H1 (cell line): ENCODE measurements around the gene AHRR. TPM values are rescaled to one million over a fixed set of nuclear protein-coding genes. Genes with fewer than 3 reads are reported as not detected.

ENCODE experiments used
- CTCF ChIA-PET: fragments of 300-600 bp; sonication (Branson Sonifier 250); formaldehyde crosslinking; loops from one replicate; lab custom pipeline; 2021; ENCODE audit not compliant: partially characterized antibody; lab: Charles Lee
- POLR2A ChIA-PET: fragments of 300-600 bp; sonication (Branson Sonifier 250); formaldehyde crosslinking; loops from one replicate; lab custom pipeline; 2021; ENCODE audit warnings: inconsistent platforms; ENCODE audit not compliant: partially characterized antibody; lab: Charles Lee
- DNase-seq, 2 experiments: peaks; one replicate each; pipeline versions ENCODE4 v3.0.0 to v3.0.0-alpha.2; 2010 to 2022; ENCODE audit warnings: low spot score in 2 of 2, low read depth in 1 of 2, mixed read lengths in 1 of 2
- FAIRE-seq: peaks from 2 replicates; lab custom pipeline; 2011; peaks lifted over from hg19 to GRCh38; lab: Jason Lieb, UNC
- H2AFZ ChIP-seq: 2 replicates; pipeline ENCODE4 v1.8.1; 2012; ENCODE audit warnings: low read length, inconsistent platforms
- H2AK5ac ChIP-seq: 2 replicates; pipeline ENCODE4 v1.6.1; 2013; ENCODE audit warnings: low read depth, low read length
- H2BK120ac ChIP-seq: replicated peaks from 2 replicates; pipeline ENCODE3; 2013; ENCODE audit warnings: low read depth, low read length, inconsistent platforms
- H2BK12ac ChIP-seq: 2 replicates; pipeline ENCODE4 v1.6.1; 2013; ENCODE audit warnings: low read depth, low read length
- H2BK15ac ChIP-seq: 2 replicates; pipeline ENCODE4 v1.6.1; 2013; ENCODE audit warnings: low read length
- H2BK20ac ChIP-seq: 2 replicates; pipeline ENCODE4 v1.6.1; 2013; ENCODE audit warnings: low read length
- H2BK5ac ChIP-seq: 2 replicates; pipeline ENCODE4 v1.6.1; 2013; ENCODE audit warnings: low read depth, low read length
- H3K14ac ChIP-seq: 2 replicates; pipeline ENCODE4 v1.6.1; 2013; ENCODE audit warnings: inconsistent platforms; ENCODE audit not compliant: insufficient read length
- H3K18ac ChIP-seq: 2 replicates; pipeline ENCODE4 v1.6.1; 2013; ENCODE audit warnings: low read length; ENCODE audit errors: extremely low read depth
- H3K23ac ChIP-seq: 2 replicates; pipeline ENCODE4 v1.6.1; 2013; ENCODE audit warnings: inconsistent platforms; ENCODE audit not compliant: insufficient read length
- H3K23me2 ChIP-seq: 2 replicates; pipeline ENCODE4 v1.6.1; 2013; ENCODE audit warnings: low read depth, low read length
- H3K27ac ChIP-seq: 2 replicates; pipeline ENCODE4 v1.6.1; 2011; ENCODE audit warnings: low read depth, low read length, inconsistent platforms
- H3K27me3 ChIP-seq, 4 experiments: replicated peaks in 1 of 4; 1 replicate in 1 of 4; 2 replicates in 3 of 4; pipeline versions ENCODE4 v1.6.1 to v1.8.1; 2011 to 2013; ENCODE audit warnings: low read length in 3 of 4, mild to moderate bottlenecking in 3 of 4, inconsistent platforms in 2 of 4, mixed read lengths in 2 of 4, moderate library complexity in 1 of 4; ENCODE audit not compliant: control insufficient read depth in 3 of 4, insufficient read depth in 3 of 4; ENCODE audit errors: extremely low read depth in 1 of 4
- H3K36me3 ChIP-seq, 4 experiments: 2 replicates each; pipeline versions ENCODE4 v1.6.1 to v1.8.1; 2011 to 2013; ENCODE audit warnings: mild to moderate bottlenecking in 4 of 4, low read length in 3 of 4, moderate library complexity in 2 of 4, control low read depth in 1 of 4, inconsistent platforms in 1 of 4; ENCODE audit not compliant: insufficient read depth in 4 of 4, control insufficient read depth in 2 of 4
- H3K4ac ChIP-seq: replicated peaks from 2 replicates; pipeline ENCODE3; 2013; ENCODE audit warnings: low read length, low read depth, mixed read lengths, inconsistent platforms; ENCODE audit not compliant: insufficient read length
- H3K4me1 ChIP-seq, 4 experiments: replicated peaks in 1 of 4; 1 replicate in 1 of 4; 2 replicates in 3 of 4; pipeline versions ENCODE4 v1.6.1 to v1.8.1; 2011 to 2013; ENCODE audit warnings: low read length in 3 of 4, inconsistent platforms in 2 of 4, mixed read lengths in 1 of 4; ENCODE audit not compliant: insufficient read depth in 4 of 4, control insufficient read depth in 3 of 4
- H3K4me2 ChIP-seq, 2 experiments: 2 replicates each; pipeline versions ENCODE4 v1.6.1 to v1.8.1; 2011 to 2013; ENCODE audit warnings: low read depth in 2 of 2, low read length in 2 of 2, control low read depth in 1 of 2, inconsistent platforms in 1 of 2, mild to moderate bottlenecking in 1 of 2; ENCODE audit not compliant: insufficient read depth in 1 of 2
- H3K4me3 ChIP-seq, 4 experiments: fragments of 200-600, 300-600 bp in 1 of 4; sonication (generic), shearing (Covaris generic), sonication (Bioruptor Twin) in 1 of 4; 2 replicates each; pipeline versions ENCODE4 v1.5.1 to v1.8.1; 2011 to 2016; ENCODE audit warnings: low read length in 4 of 4, low read depth in 3 of 4, control low read depth in 2 of 4, inconsistent platforms in 2 of 4, mild to moderate bottlenecking in 2 of 4, mixed read lengths in 1 of 4, moderate library complexity in 1 of 4; ENCODE audit not compliant: insufficient read depth in 2 of 4; ENCODE audit errors: extremely low read depth in 1 of 4
- H3K56ac ChIP-seq: replicated peaks from 2 replicates; pipeline ENCODE3; 2013; ENCODE audit warnings: low read depth, mild to moderate bottlenecking, mixed read lengths, low read length, inconsistent platforms; ENCODE audit not compliant: insufficient read length
- H3K79me1 ChIP-seq: 2 replicates; pipeline ENCODE4 v1.6.1; 2013; ENCODE audit warnings: low read depth, low read length, control low read depth
- H3K79me2 ChIP-seq, 2 experiments: 2 replicates each; pipeline versions ENCODE4 v1.6.1 to v1.8.1; 2012 to 2013; ENCODE audit warnings: low read length in 2 of 2, mild to moderate bottlenecking in 2 of 2, inconsistent platforms in 1 of 2; ENCODE audit not compliant: insufficient read depth in 2 of 2, control insufficient read depth in 1 of 2
- H3K9ac ChIP-seq, 4 experiments: replicated peaks in 1 of 4; 1 replicate in 1 of 4; 2 replicates in 3 of 4; pipeline versions ENCODE4 v1.6.1 to v1.8.1; 2011 to 2013; ENCODE audit warnings: low read depth in 3 of 4, low read length in 3 of 4, control low read depth in 2 of 4, mild to moderate bottlenecking in 2 of 4, moderate library complexity in 2 of 4, inconsistent platforms in 1 of 4; ENCODE audit errors: extremely low read depth in 1 of 4
- H3K9me3 ChIP-seq, 2 experiments: 2 replicates each; pipeline versions ENCODE4 v1.6.1 to v1.8.1; 2012 to 2013; ENCODE audit warnings: mild to moderate bottlenecking in 2 of 2, moderate library complexity in 2 of 2, control low read depth in 1 of 2, inconsistent platforms in 1 of 2, low read depth in 1 of 2, low read length in 1 of 2, mixed read lengths in 1 of 2; ENCODE audit not compliant: insufficient read depth in 2 of 2
- H4K20me1 ChIP-seq, 2 experiments: replicated peaks in 1 of 2; 2 replicates each; pipeline versions ENCODE3 to v1.8.1; 2011 to 2013; ENCODE audit warnings: inconsistent platforms in 2 of 2, low read length in 2 of 2, mild to moderate bottlenecking in 1 of 2; ENCODE audit not compliant: insufficient read depth in 2 of 2, control insufficient read depth in 1 of 2
- H4K5ac ChIP-seq: 2 replicates; pipeline ENCODE4 v1.6.1; 2013; ENCODE audit warnings: low read length, low read depth, mixed read lengths, inconsistent platforms; ENCODE audit not compliant: insufficient read length
- H4K8ac ChIP-seq: 2 replicates; pipeline ENCODE4 v1.8.0; 2013; ENCODE audit warnings: mild to moderate bottlenecking, moderate library complexity, low read length, inconsistent platforms; ENCODE audit not compliant: insufficient read depth; ENCODE audit errors: extremely low read depth
- H4K91ac ChIP-seq: replicated peaks from 2 replicates; pipeline ENCODE3; 2013; ENCODE audit warnings: low read length, mixed read lengths, inconsistent platforms; ENCODE audit not compliant: insufficient read length
- BCL11A ChIP-seq, 2 experiments: IDR thresholded peaks; one replicate each; pipeline ENCODE4 v1.6.1; 2011; ENCODE audit warnings: low read depth in 2 of 2, low read length in 2 of 2, mild to moderate bottlenecking in 2 of 2
- EP300 ChIP-seq, 2 experiments: IDR thresholded peaks; 1 replicate in 1 of 2; 2 replicates in 1 of 2; pipeline ENCODE4 v1.6.1; 2011 to 2012; ENCODE audit warnings: low read depth in 2 of 2, low read length in 2 of 2, mild to moderate bottlenecking in 2 of 2, borderline replicate concordance in 1 of 2, inconsistent platforms in 1 of 2, moderate library complexity in 1 of 2
- KDM1A ChIP-seq: fragments of 200-600, 300-600 bp; sonication (generic); IDR thresholded peaks from 2 replicates; pipeline ENCODE4 v1.7.1; 2016; ENCODE audit warnings: mild to moderate bottlenecking, low read length, borderline replicate concordance
- SP1 ChIP-seq: IDR thresholded peaks from 2 replicates; pipeline ENCODE4 v1.6.1; 2011; ENCODE audit warnings: low read depth, low read length
- WGBS, 2 experiments: shearing (Covaris generic) in 1 of 2; methylation state at CpG; one replicate each; pipeline versions ENCODE4 v1.1.6 to v1.1.7; 2013 to 2015; ENCODE audit warnings: low lambda C conversion rate in 2 of 2, mixed read lengths in 2 of 2, inconsistent platforms in 1 of 2, low coverage in 1 of 2, missing lambda C conversion rate in 1 of 2; ENCODE audit not compliant: insufficient replicate concordance in 2 of 2, insufficient coverage in 1 of 2, insufficient read length in 1 of 2; ENCODE audit errors: extremely low coverage in 1 of 2, missing lambda C conversion rate in 1 of 2; 5-methylcytosine and 5-hydroxymethylcytosine counted together
- polyA plus RNA-seq, 7 experiments: library from polyadenylated mRNA; depleted of rRNA in 3 of 7; stranded (reverse) in 5 of 7; unstranded in 2 of 7; fragments of >200 nt in 5 of 7; fragments of 200-250 nt in 2 of 7; gene quantifications; 1 replicate in 5 of 7; 2 replicates in 1 of 7; 4 replicates in 1 of 7; pipeline versions ENCODE4 v1.2.1 to v1.2.3, GENCODE V29; 2011 to 2013; ENCODE audit warnings: missing spikeins in 2 of 7, mixed read lengths in 2 of 7
- total RNA-seq: library from RNA; stranded (reverse); fragmentation: NEBNext Ultra II Directional; extraction: Animal tissue kit (Norgen Biotek cat#: 25700); gene quantifications from 2 replicates; pipeline ENCODE4 v1.2.1, GENCODE V29; 2021

AHRR gene
- total and polyA plus RNA-seq, 2 of the 8 experiments (the other 6 are each of a cell fraction or from before 2014, with no cell fraction given), result 0.41 to 0.80 TPM

GRCh38 chr5:335740-336038 is 14.2 kb downstream of the AHRR start:
- Histone ChIP-seq H4K8ac (no peak overlapping the region), H2BK5ac (no peak overlapping the region), H2AK5ac (no peak overlapping the region), H3K56ac (no peak overlapping the region), H3K9me3 (no peaks in the 10 kb centered on the region), H3K4me2 (no peak overlapping the region), H3K4me1 (no peaks in the 10 kb centered on the region; a peak in 1 of 7 replicates), H3K23ac (no peak overlapping the region), H3K4ac (no peak overlapping the region), H3K14ac (no peak overlapping the region), H2AFZ (no peak overlapping the region), H2BK15ac (no peak overlapping the region), H2BK12ac (no peak overlapping the region), H3K36me3 (no peaks in the 10 kb centered on the region), H3K27me3 (no peaks in the 10 kb centered on the region; a peak in 1 of 7 replicates), H3K23me2 (no peaks in the 10 kb centered on the region), H3K79me2 (no peaks in the 10 kb centered on the region), H2BK120ac (no peak overlapping the region), H3K4me3 (no peak overlapping the region), H3K18ac (no peak overlapping the region), H2BK20ac (no peak overlapping the region), H3K79me1 (no peaks in the 10 kb centered on the region), H3K9ac (no peak overlapping the region; a peak in 1 of 7 replicates), H3K27ac (no peak overlapping the region), H4K20me1 (peaks cover 0 to 6% of the 10 kb centered on the region in 2 experiments), H4K91ac (no peak overlapping the region), H4K5ac (no peak overlapping the region)
- FAIRE-seq, result no peak
- ChIA-PET CTCF (interaction anchor here (0.6 to 1.4 kb wide), 7 partner anchors 11 to 334 kb away, joined by 3 to 5 read pairs (median 4); partner anchors contain the start of gene AHRR), POLR2A (no interaction called here)
- 100% methylated on average over 3 of the region's 3 CpGs; no CpG with 5 or more reads in 1 of the 2 experiments for WGBS, 2 experiments
- no peak for TF ChIP-seq KDM1A
- TF ChIP-seq SP1, result no peak
- TF ChIP-seq EP300 (IDR thresholded peaks at IDR 0.05; ENCODE audit: borderline replicate concordance in 1 of 2, low read depth in 2 of 2, low read length in 2 of 2), result no peak
- TF ChIP-seq BCL11A (IDR thresholded peaks at IDR 0.05; ENCODE audit: low read depth in 2 of 2, low read length in 2 of 2), result no peak
- no peak for DNase-seq
